CD4-positive, alpha-beta T cell treated with Interleukin-1 beta for 1 hour (primary cell): ENCODE results near the gene BAIAP2.

Experiments used
- DNase-seq, 2 donors: peaks; one replicate each; pipeline ENCODE4 v3.0.0-alpha.2; 2020 to 2022

BAIAP2 gene

DNA sequence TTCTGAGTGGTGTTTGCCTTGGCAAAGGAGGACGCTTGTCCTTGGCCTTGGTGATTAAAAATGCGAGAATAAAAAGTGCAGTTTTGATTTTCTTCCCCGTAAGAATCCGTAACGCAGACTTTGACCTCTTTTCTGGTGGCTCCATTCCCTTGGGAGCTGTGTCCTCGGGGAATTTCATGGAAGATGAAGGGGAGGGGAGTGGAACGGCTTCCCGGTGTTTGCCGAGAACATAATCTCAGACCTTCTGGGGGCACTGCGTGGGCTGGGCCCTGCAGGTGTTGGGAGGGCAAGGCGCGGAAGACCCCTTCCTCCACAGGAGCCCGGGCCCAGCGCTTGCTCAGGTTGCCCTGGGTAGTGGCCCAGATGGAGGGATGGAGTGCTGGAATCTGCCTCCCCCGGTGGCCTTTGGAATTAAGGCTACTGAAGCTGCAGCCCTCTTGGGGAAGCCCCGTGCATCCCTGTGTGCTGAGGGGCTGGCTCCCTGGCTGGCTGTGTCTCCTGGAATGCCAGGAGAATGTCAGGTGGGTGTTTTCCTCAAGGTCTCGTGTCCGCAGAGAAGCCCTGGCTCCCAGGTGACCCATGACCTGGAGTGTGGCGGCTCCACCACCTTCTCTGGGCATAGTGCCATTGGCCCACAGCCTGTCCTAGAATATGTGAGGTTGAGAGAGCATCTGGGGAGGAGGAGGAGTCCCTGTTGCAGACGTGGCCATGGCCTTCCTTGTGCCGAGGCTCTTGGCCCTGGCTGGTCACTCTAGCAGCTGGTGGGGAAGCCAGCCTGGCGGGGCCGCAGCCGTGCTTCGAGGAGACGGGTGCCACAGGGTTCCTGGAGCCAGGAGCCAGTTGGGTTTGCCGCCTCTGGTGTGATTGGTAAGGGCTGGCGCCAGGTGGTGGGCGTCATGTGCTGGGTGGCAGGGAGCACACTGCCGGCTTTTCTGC, 3.1 kb downstream of the BAIAP2 start:
- DNase-seq, result no peak

DNA sequence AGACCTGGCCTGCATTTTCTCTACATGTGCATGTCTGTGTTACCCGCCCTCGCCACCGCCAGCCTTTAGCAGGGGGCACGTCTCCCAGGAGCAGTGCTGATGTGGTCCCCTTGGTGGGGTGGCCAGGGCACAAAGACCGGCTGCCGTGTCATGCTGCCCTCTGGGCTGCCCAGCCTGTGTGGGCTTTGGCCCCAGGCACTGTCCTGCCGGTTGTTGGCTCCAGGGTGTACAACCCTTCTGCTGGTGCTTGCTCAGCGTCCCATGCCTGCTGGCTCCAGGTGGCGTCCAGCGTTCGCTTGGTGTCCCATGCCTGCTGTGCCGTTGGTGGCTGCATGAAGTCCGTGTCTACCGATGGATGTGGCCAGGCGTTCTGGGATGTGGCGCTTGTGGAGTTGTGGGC, 4.1 kb downstream of the BAIAP2 start:
- no peak for DNase-seq

- DNase-seq, result no peak
These were observed 5.2 kb downstream of the BAIAP2 start for GRCh38 chr17:81039854-81040758.

DNA sequence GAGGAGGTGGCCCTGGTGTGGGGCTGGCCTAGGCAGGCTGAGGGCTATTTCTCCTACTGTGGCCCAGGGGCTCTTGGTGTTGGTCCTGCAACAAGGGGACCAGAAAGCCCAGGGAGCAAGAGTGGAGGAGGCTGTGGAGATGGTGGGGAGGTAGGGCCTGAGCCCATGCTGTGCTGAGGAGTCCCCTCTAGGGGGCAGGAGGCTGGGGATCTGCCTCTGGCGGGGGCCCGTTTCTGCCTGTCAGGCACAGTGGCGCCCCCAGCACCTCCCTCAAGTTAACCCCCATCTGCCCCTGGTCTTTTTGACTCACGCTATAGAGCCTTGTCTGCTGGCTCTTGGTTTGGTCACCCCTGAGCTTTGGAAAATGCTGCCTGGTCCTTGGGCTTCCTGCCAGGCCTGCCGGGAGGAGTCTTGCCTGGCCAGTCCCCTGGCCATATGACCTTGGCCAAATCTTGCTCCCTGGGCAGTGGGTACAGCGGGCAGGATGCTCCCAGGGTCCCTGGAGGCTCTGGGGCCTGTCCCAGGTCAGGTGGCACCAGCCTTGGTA, 5.9 kb downstream of the BAIAP2 start:
- no peak for DNase-seq

DNA sequence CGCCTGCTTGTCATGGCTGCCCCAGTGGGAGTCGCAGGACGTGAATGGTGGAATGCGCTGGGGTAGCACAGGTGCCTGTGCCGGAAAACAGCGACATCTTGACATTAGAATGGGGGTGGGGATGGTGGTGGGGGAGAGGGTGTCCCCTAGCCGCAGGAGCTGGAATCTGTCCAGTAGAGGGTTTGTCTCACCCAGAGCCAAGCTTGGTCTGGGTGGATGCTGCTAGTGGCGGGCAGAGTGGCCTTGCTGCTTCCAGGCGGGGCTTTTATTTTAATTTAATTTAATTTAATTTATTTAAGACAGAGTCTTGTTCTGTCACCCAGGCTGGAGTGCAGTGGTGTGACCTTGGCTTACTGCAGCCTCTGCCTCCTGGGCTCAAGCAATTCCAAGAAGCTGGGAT, 7.7 kb downstream of the BAIAP2 start:
- DNase-seq, result no peak

DNA sequence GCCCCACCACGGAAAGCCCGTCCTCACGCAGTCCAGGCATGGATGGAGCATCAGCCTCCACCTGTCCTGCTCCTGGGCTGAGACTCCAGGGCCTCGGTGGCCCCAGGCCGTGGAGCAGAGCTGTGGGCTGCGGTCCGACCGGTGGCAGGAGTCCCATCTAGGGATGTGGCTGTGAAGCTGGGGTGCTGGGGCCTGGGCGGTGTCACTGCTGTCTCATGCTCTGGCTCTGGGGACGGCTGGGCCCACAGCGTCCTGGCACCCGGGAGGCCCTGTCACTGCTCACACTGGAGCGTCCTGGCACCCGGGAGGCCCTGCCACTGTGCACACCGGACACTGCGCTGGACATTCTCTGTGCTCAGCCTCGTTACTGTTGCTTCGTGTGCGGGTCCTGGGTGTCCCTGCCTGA, 8.4 kb downstream of the BAIAP2 start:
- no peak for DNase-seq

GRCh38 chr17:81043725-81044427, 8.9 kb downstream of the BAIAP2 start:
- no peak for DNase-seq

DNA sequence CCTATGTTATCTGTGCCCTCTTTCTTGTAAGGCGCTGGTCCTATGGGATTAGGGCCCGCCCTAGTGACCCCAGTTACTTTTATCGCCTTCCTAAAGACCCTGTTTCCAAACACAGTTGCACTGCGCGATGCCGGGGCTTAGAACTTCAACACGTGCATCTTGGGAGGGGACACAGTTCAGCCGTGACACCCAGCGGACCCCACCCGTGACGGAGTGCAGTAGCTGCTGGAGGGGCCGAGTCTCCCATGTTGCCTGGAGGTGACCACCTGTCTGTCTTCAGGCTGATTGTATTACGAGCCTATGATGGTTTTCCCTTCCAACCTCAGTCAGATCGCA, 9.4 kb downstream of the BAIAP2 start:
- DNase-seq, result no peak

GRCh38 chr17:81044764-81045589, 10.0 kb downstream of the BAIAP2 start:
- DNase-seq, result no peak

- DNase-seq, result no peak
These were observed 10.7 kb downstream of the BAIAP2 start for GRCh38 chr17:81045590-81046095.

- no peak for DNase-seq
These were observed 11.3 kb downstream of the BAIAP2 start for GRCh38 chr17:81046132-81046769.

DNA sequence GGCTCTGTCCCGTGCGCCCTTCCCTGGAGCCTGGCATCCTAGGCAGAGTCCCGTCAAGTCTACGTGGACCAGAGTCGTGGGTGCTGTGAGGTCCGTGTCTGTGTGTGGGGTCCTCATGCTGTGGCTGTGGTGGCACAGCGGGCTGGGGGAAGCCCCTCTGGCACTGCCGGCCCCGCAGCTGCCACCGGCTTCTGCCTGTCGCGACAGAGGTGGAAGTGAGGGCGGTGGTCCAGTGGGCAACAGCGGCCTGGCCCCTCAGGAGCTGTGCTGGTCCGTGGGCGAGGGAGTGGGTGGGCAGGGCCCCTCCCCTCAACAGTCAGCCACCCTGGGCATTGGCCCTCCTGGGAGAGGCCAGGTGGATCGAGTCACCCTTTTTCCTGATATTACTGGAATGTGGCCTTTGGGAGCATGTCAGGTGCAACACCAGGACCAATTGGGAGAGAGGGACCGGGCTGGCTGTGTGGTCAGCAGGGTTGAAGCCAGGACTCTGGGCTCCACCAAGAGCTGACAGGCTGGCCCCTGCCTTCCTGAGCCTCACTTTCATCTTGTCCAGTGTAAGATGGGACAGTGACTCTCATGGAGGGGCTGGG, 11.9 kb downstream of the BAIAP2 start:
- no peak for DNase-seq

GRCh38 chr17:81048827-81049371, 13.9 kb downstream of the BAIAP2 start:
- no peak for DNase-seq

- no peak for DNase-seq
These were observed 14.5 kb downstream of the BAIAP2 start for GRCh38 chr17:81049372-81049911.

DNA sequence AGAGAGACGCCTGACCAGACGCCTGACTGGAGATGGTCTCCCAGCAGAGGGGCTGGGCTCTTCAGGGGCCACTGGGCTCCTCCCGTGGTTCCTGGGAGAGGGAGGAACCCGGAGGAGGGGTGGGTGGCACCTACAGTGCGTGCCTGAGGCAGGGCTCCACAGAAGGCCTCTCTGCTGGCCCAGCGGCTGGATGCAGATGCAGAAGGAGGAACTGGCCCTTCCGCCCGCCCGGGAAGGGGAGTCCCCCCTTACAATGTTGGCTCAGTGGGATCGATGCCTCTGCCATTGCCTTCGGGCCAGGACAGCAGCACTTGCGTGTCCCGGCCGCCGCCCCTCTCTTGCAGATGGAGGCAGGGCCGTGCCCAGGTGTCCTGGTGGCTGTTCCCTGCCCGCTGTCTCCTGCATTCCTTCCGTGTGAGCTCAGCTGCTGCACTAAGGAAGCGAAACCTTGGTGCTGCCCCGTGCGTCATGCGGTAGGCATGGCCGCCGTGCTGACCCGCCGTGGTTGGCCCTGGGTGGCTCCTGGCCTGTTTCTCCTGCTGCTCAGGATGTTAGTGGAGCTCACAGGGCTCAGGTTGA, 15.1 kb downstream of the BAIAP2 start:
- DNase-seq, result peak in 1 of 2 donors; percentile 61

GRCh38 chr17:81050645-81051625, 16.0 kb downstream of the BAIAP2 start:
- DNase-seq, result no peak

DNA sequence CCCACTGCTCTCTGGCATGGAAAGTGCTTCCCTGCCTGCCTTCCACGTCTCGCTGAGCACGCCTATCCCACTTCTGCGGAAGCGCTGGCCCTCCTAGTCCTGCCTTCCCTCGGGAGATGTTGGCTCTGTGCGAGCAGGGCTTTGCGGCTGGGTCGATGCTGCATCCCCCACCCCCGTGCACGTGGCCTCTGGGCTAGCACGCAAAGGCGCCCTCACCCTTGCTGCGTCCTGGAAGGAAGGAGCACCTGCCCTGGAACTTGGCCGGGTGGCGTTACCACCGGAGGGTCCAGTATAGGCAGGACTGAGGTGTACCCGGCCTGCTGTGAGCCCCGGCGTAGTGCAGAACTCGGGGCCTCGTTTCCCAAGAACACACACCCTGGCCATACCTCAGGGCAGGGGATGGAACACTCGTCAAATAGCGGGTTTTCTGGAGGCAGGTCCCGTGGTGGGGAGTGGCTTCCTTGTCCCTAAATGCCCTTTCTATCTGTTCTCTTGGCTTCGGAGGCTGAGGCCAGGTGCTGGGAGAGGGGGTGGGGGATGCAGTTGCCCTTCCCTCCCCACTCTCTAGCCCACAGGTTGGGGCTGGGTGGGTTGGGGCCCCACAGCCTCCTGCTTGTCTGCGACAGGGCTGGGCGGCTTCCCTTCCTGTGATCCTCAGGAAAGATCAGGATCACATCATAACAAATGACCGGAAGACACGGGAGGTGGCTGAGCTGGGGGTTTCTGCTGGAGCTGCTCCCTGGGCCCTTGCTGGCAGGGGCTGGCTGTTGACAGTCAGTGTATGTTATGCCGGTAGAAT, 17.4 kb downstream of the BAIAP2 start:
- DNase-seq, result no peak
